IMR-90 (cell line): Measurements from ENCODE around the gene SSNA1.

Experiments used
- CEBPB ChIP-seq: IDR thresholded peaks from 2 replicates; pipeline ENCODE4 v1.6.1; 2012; ENCODE audit warnings: low read depth, low read length, improper control_type of control experiment
- FOS ChIP-seq: fragments of 150-350 bp; IDR thresholded peaks from 2 replicates; pipeline ENCODE4 v1.6.1; 2016; ENCODE audit warnings: low read depth, low read length
- POLR2A ChIP-seq: IDR thresholded peaks from 2 replicates; pipeline ENCODE4 v1.6.1; 2012; ENCODE audit warnings: mild to moderate bottlenecking, low read depth, low read length
- RCOR1 ChIP-seq: IDR thresholded peaks from 2 replicates; pipeline ENCODE4 v1.6.1; 2012; ENCODE audit warnings: mild to moderate bottlenecking, low read length, improper control_type of control experiment; ENCODE audit not compliant: insufficient replicate concordance
- TF ChIP-seq, protein P1 (sequence below): conservative IDR thresholded peaks from 2 replicates; pipeline ENCODE4 v1.5.1; 2012; ENCODE audit warnings: mild to moderate bottlenecking, low read depth, low read length, improper control_type of control experiment

DNA sequence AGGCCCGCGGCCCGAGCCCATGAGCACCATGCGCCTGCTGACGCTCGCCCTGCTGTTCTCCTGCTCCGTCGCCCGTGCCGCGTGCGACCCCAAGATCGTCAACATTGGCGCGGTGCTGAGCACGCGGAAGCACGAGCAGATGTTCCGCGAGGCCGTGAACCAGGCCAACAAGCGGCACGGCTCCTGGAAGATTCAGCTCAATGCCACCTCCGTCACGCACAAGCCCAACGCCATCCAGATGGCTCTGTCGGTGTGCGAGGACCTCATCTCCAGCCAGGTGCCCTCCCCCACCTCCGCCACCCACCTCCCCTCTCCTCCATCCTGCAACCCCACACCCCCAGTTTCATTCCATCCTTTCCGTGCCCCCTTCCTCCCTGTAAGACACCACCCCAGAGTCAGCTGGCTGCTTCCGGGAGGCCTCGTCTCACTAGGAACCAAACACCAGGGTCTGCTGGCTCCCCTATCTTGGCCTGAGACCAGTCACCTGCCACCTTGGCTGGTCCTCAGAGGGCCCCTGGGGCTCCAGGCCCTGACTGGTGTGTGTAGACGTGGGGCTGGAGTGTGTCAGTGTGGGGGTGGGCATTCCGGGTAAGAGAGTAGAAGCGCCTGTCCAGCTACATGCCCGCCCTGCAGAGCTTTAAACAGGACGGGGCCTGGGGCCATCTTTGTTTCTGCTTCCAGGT, 48.9 kb upstream of the SSNA1 start:
- TF ChIP-seq, protein P1, sequence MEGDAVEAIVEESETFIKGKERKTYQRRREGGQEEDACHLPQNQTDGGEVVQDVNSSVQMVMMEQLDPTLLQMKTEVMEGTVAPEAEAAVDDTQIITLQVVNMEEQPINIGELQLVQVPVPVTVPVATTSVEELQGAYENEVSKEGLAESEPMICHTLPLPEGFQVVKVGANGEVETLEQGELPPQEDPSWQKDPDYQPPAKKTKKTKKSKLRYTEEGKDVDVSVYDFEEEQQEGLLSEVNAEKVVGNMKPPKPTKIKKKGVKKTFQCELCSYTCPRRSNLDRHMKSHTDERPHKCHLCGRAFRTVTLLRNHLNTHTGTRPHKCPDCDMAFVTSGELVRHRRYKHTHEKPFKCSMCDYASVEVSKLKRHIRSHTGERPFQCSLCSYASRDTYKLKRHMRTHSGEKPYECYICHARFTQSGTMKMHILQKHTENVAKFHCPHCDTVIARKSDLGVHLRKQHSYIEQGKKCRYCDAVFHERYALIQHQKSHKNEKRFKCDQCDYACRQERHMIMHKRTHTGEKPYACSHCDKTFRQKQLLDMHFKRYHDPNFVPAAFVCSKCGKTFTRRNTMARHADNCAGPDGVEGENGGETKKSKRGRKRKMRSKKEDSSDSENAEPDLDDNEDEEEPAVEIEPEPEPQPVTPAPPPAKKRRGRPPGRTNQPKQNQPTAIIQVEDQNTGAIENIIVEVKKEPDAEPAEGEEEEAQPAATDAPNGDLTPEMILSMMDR, result no peak
- no peak for TF ChIP-seq FOS
- no peak for TF ChIP-seq RCOR1
- no peak for TF ChIP-seq CEBPB
- TF ChIP-seq POLR2A, result no peak
